Measurements from ENCODE around the gene FAM83B. TPM values are rescaled to one million over a fixed set of nuclear protein-coding genes. Genes with fewer than 3 reads are reported as not detected.

Gene FAM83B
- total RNA-seq, 2 donors from 2014 or later: 13.1 to 14.9 TPM

DNA sequence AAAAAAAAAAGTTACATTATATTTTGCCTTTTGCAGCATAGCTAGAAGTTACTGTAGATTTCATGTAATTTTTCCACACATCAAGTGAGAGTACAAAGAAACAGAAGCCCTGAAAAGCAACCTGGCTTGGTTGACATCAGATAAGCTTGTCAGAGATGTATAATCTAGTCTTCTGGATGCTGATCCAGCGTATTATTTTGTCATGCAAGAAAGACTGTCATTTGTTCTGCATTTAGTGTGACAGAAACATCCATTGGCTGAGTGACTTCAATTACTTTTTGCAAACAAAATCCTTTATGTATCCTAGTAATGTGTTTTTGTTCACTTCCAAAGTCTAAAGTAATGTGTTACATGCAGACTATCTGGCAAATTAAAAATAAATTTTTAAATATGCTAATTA lies 75.3 kb downstream of the FAM83B start:
- TF ChIP-seq, protein P1, sequence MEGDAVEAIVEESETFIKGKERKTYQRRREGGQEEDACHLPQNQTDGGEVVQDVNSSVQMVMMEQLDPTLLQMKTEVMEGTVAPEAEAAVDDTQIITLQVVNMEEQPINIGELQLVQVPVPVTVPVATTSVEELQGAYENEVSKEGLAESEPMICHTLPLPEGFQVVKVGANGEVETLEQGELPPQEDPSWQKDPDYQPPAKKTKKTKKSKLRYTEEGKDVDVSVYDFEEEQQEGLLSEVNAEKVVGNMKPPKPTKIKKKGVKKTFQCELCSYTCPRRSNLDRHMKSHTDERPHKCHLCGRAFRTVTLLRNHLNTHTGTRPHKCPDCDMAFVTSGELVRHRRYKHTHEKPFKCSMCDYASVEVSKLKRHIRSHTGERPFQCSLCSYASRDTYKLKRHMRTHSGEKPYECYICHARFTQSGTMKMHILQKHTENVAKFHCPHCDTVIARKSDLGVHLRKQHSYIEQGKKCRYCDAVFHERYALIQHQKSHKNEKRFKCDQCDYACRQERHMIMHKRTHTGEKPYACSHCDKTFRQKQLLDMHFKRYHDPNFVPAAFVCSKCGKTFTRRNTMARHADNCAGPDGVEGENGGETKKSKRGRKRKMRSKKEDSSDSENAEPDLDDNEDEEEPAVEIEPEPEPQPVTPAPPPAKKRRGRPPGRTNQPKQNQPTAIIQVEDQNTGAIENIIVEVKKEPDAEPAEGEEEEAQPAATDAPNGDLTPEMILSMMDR (conservative IDR thresholded peaks at IDR 0.05): no peak
- peaks cover 5% of the 10 kb centered on the region for H3K36me3 Mint-ChIP-seq (ENCODE audit: low read depth)

DNA sequence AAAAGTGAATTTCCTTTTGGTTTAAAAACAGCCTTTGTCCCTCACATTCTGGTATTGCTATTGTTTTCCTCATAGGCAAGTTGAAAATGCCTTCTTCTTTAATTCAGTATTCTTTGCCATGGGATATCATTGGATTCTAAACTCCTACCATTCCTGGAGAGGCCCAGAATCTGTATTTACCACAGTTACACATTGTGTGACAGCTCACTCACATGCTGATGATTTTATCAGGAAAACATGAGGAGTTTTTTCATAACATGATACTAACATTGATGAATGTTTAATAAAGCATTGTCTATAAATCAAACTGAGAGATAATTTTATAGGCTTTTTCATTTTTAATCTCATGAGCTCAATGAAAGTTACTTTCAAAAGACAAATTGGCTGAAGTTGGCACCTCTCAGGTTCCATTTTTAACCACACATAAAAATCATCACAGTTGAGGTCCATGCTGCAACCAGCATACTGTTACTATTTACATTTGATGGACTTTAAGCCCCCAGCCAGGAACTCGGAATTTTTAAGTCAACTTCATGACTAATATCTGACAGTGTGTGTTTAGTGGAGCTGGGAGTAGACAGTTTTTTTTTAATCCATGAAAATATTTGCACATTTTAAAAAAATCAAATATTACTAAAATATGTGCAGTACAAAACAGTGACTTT lies 82.8 kb downstream of the FAM83B start:
- H3K27ac ChIP-seq (ENCODE audit: low read depth, low read length): no peak overlapping the region
- H3K4me3 ChIP-seq (ENCODE audit: low read length): no peak overlapping the region
- no peak overlapping the region for H3K27ac Mint-ChIP-seq
- no peak for DNase-seq
- WGBS, 2 experiments (ENCODE audit: insufficient coverage in 1 of 2, insufficient read length in 1 of 2): 100% methylated on average over 1 of the region's 1 CpG; no CpG with 5 or more reads in 1 of the 2 experiments
- no peaks in the 10 kb centered on the region for H3K27me3 ChIP-seq (ENCODE audit: control insufficient read depth, insufficient read depth, low read length, poor library complexity, severe bottlenecking)
- no peaks in the 10 kb centered on the region for H3K36me3 ChIP-seq (ENCODE audit: control insufficient read depth, insufficient read depth, low read length)
- no peaks in the 10 kb centered on the region for H3K4me1 ChIP-seq (ENCODE audit: control insufficient read depth, insufficient read depth, low read length)
- H3K9ac ChIP-seq (ENCODE audit: extremely low read depth, low read length, poor library complexity, severe bottlenecking): no peak overlapping the region
- peaks cover 2% of the 10 kb centered on the region for H3K27me3 Mint-ChIP-seq (ENCODE audit: insufficient read depth)
- H3K9me3 ChIP-seq (ENCODE audit: control insufficient read depth, low read length): peaks cover 24% of the 10 kb centered on the region
- H3K4me3 Mint-ChIP-seq: no peak overlapping the region
- H3K36me3 Mint-ChIP-seq (ENCODE audit: low read depth): peaks cover 27% of the 10 kb centered on the region
- TF ChIP-seq, protein P1 (conservative IDR thresholded peaks at IDR 0.05): no peak
- H3K9me3 Mint-ChIP-seq: peaks cover 13% of the 10 kb centered on the region
- peaks cover 12% of the 10 kb centered on the region for H3K4me1 Mint-ChIP-seq

More for the DNA sequence above, 75.3 kb downstream of the FAM83B start:
- H3K9me3 ChIP-seq (ENCODE audit: control insufficient read depth, low read length): no peaks in the 10 kb centered on the region
- 91% methylated on average over 1 of the region's 1 CpG for WGBS, 2 experiments (ENCODE audit: insufficient coverage in 1 of 2, insufficient read length in 1 of 2)
- H3K4me1 ChIP-seq (ENCODE audit: control insufficient read depth, insufficient read depth, low read length): no peaks in the 10 kb centered on the region
- H3K4me3 Mint-ChIP-seq: no peak overlapping the region
- DNase-seq: no peak
- no peak overlapping the region for H3K27ac ChIP-seq (ENCODE audit: low read depth, low read length)
- no peaks in the 10 kb centered on the region for H3K27me3 ChIP-seq (ENCODE audit: control insufficient read depth, insufficient read depth, low read length, poor library complexity, severe bottlenecking)
- no peaks in the 10 kb centered on the region for H3K27me3 Mint-ChIP-seq (ENCODE audit: insufficient read depth)
- no peak overlapping the region for H3K4me3 ChIP-seq (ENCODE audit: low read length)
- H3K9ac ChIP-seq (ENCODE audit: extremely low read depth, low read length, poor library complexity, severe bottlenecking): no peak overlapping the region
- H3K9me3 Mint-ChIP-seq: no peaks in the 10 kb centered on the region
- H3K4me1 Mint-ChIP-seq: peaks cover 7% of the 10 kb centered on the region
- H3K27ac Mint-ChIP-seq: no peak overlapping the region
- no peaks in the 10 kb centered on the region for H3K36me3 ChIP-seq (ENCODE audit: control insufficient read depth, insufficient read depth, low read length)

DNA sequence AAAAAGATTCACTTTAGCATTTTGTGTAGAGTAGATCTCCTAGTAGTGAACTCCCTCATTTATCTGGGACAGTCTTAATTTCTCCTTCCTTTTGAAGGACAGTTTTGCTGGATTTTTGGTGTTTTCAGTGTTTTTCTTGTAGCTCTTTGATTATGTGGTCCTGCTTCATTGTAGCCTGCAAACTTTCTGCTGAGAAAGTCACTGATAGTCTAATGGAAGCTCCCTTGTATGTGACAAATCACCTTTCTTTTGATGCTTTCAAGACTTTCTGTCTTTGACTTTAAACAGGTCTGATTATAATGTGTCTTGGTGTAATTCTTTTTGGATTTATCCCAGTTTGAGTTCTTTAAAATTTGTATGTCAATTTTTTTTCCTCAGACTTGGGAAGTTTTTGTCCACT lies 86.1 kb downstream of the FAM83B start:
- Mint-ChIP-seq H3K4me1 (peaks cover 12% of the 10 kb centered on the region), H3K4me3 (no peak overlapping the region), H3K36me3 (ENCODE audit: low read depth) (peaks cover 22% of the 10 kb centered on the region), H3K27me3 (ENCODE audit: insufficient read depth) (peaks cover 2% of the 10 kb centered on the region), H3K9me3 (peaks cover 13% of the 10 kb centered on the region), H3K27ac (no peak overlapping the region)
- no peaks in the 10 kb centered on the region for H3K36me3 ChIP-seq (ENCODE audit: control insufficient read depth, insufficient read depth, low read length)
- no peak overlapping the region for H3K27ac ChIP-seq (ENCODE audit: low read depth, low read length)
- H3K4me1 ChIP-seq (ENCODE audit: control insufficient read depth, insufficient read depth, low read length): no peaks in the 10 kb centered on the region
- H3K27me3 ChIP-seq (ENCODE audit: control insufficient read depth, insufficient read depth, low read length, poor library complexity, severe bottlenecking): no peaks in the 10 kb centered on the region
- DNase-seq: no peak
- peaks cover 24% of the 10 kb centered on the region for H3K9me3 ChIP-seq (ENCODE audit: control insufficient read depth, low read length)
- TF ChIP-seq, protein P1 (conservative IDR thresholded peaks at IDR 0.05): no peak
- H3K9ac ChIP-seq (ENCODE audit: extremely low read depth, low read length, poor library complexity, severe bottlenecking): no peak overlapping the region
- no peak overlapping the region for H3K4me3 ChIP-seq (ENCODE audit: low read length)
